Measurements from ENCODE around the gene COL4A1.
"Not testable (repeated sequence)": the region's sequence is repeated elsewhere in the genome, so short reads cannot be mapped to it uniquely, and the experiment has no call there.

COL4A1 gene

GRCh38 chr13:110324026-110324749, 17.2 kb upstream of the COL4A1 start:
- no peak for TF ChIP-seq CTCF (IDR thresholded peaks at IDR 0.05; ENCODE audit: low read depth, low read length)
- DNase-seq (ENCODE audit: extremely low read depth, low read depth) = no peak

- no peak; the same call in 1 of the 2 replicates for TF ChIP-seq CTCF (IDR thresholded peaks at IDR 0.05; ENCODE audit: low read depth, low read length)
These were observed 16.4 kb upstream of the COL4A1 start for GRCh38 chr13:110323172-110323891.

GRCh38 chr13:110322828-110323171, 15.8 kb upstream of the COL4A1 start:
- no peak for DNase-seq (ENCODE audit: extremely low read depth, low read depth)
- no peak for TF ChIP-seq CTCF (IDR thresholded peaks at IDR 0.05; ENCODE audit: low read depth, low read length)

More at GRCh38 chr13:110323172-110323891, 16.4 kb upstream of the COL4A1 start:
- DNase-seq (ENCODE audit: extremely low read depth, low read depth) = no peak

GRCh38 chr13:110322126-110322827, 15.3 kb upstream of the COL4A1 start:
- no peak for DNase-seq (ENCODE audit: extremely low read depth, low read depth)
- TF ChIP-seq CTCF (IDR thresholded peaks at IDR 0.05; ENCODE audit: low read depth, low read length) = no peak

- DNase-seq (ENCODE audit: extremely low read depth, low read depth) = not testable (repeated sequence)
These were observed 14.6 kb upstream of the COL4A1 start for GRCh38 chr13:110321573-110321972.

- no peak for DNase-seq (ENCODE audit: extremely low read depth, low read depth)
- no peak for TF ChIP-seq CTCF (IDR thresholded peaks at IDR 0.05; ENCODE audit: low read depth, low read length)
These were observed 13.7 kb upstream of the COL4A1 start for GRCh38 chr13:110320645-110321044.

GRCh38 chr13:110319774-110320509, 13.0 kb upstream of the COL4A1 start:
- no peak for DNase-seq (ENCODE audit: extremely low read depth, low read depth)

More at GRCh38 chr13:110319774-110320509, 13.0 kb upstream of the COL4A1 start:
- TF ChIP-seq CTCF (IDR thresholded peaks at IDR 0.05; ENCODE audit: low read depth, low read length) = no peak
